SK-N-SH (cell line): ENCODE data around the gene ACTN4. TPM values are rescaled to one million over a fixed set of nuclear protein-coding genes. Genes with fewer than 3 reads are reported as not detected.
A peak's percentile ranks its signal among the peaks of the same experiment; 100 is the strongest.

ENCODE experiments used
- CTCF ChIA-PET: fragments of 300-600, 350-600 bp; formaldehyde crosslinking; extraction: SDS; loops from one replicate; lab custom pipeline; 2021; lab: Yijun Ruan, JAX
- POLR2A ChIA-PET: fragments of 350-600 bp; sonication (Branson Sonifier 250); formaldehyde crosslinking; extraction: SDS; loops from one replicate; lab custom pipeline; 2020; ENCODE audit warnings: antibody characterized with exemption, inconsistent platforms; lab: Yijun Ruan, JAX
- DNase-seq: peaks from one replicate; pipeline ENCODE4 v3.0.0; 2012
- H2AFZ ChIP-seq: fragments of 200-600 bp; sonication (generic); 2 replicates; pipeline ENCODE4 v1.8.1; 2016; ENCODE audit warnings: antibody characterized with exemption, mild to moderate bottlenecking, low read depth
- H3F3A ChIP-seq: fragments of 200-600 bp; sonication (generic); replicated peaks from 2 replicates; pipeline ENCODE3; 2016; ENCODE audit warnings: antibody characterized with exemption, mild to moderate bottlenecking; ENCODE audit not compliant: insufficient read depth
- H3K27ac ChIP-seq, 2 experiments: fragments of 200-500 bp in 1 of 2; fragments of 200-600 bp in 1 of 2; sonication (Bioruptor generic) in 1 of 2; sonication (generic), shearing (Covaris generic) in 1 of 2; 2 replicates each; pipeline versions ENCODE4 v1.5.1 to v1.6.1; 2014 to 2016; ENCODE audit warnings: low read depth in 2 of 2, inconsistent platforms in 1 of 2, low read length in 1 of 2, mild to moderate bottlenecking in 1 of 2, mixed read lengths in 1 of 2
- H3K27me3 ChIP-seq: fragments of 200-600 bp; sonication (generic), shearing (Covaris generic); 2 replicates; pipeline ENCODE4 v1.6.1; 2016; ENCODE audit warnings: mixed run types; ENCODE audit not compliant: insufficient read depth
- H3K36me3 ChIP-seq, 2 experiments: fragments of 200-500 bp in 1 of 2; fragments of 200-600 bp in 1 of 2; sonication (Bioruptor generic) in 1 of 2; sonication (generic) in 1 of 2; replicated peaks in 1 of 2; 2 replicates each; pipeline versions ENCODE3 to v1.5.1; 2014 to 2016; ENCODE audit warnings: low read length in 1 of 2, mild to moderate bottlenecking in 1 of 2; ENCODE audit not compliant: insufficient read depth in 2 of 2, control insufficient read depth in 1 of 2
- H3K4me1 ChIP-seq, 2 experiments: fragments of 200-500 bp in 1 of 2; fragments of 200-600 bp in 1 of 2; sonication (Bioruptor generic) in 1 of 2; sonication (generic), shearing (Covaris generic) in 1 of 2; 2 replicates each; pipeline versions ENCODE4 v1.5.1 to v1.6.1; 2014 to 2016; ENCODE audit warnings: low read depth in 1 of 2, low read length in 1 of 2, mixed run types in 1 of 2; ENCODE audit not compliant: insufficient read depth in 2 of 2, control insufficient read depth in 1 of 2
- H3K4me2 ChIP-seq: fragments of 200-600 bp; sonication (generic), shearing (Covaris generic); 2 replicates; pipeline ENCODE4 v1.6.1; 2017; ENCODE audit warnings: mixed run types
- H3K4me3 ChIP-seq, 2 experiments: fragments of 200-500 bp in 1 of 2; fragments of 200-600 bp in 1 of 2; sonication (Bioruptor generic) in 1 of 2; sonication (generic), shearing (Covaris generic) in 1 of 2; 2 replicates each; pipeline versions ENCODE4 v1.5.1 to v1.8.1; 2014 to 2016; ENCODE audit warnings: low read depth in 2 of 2, inconsistent platforms in 1 of 2, low read length in 1 of 2, mild to moderate bottlenecking in 1 of 2, mixed read lengths in 1 of 2, moderate library complexity in 1 of 2
- H3K79me2 ChIP-seq: fragments of 200-600 bp; sonication (generic); 2 replicates; pipeline ENCODE4 v1.8.1; 2017; ENCODE audit warnings: mild to moderate bottlenecking; ENCODE audit not compliant: insufficient read depth
- H3K9ac ChIP-seq: fragments of 200-600 bp; sonication (generic); 2 replicates; pipeline ENCODE4 v1.6.1; 2017; ENCODE audit warnings: mixed run types
- H3K9me2 ChIP-seq: fragments of 200-600 bp; sonication (generic); 2 replicates; pipeline ENCODE4 v1.6.1; 2017; ENCODE audit warnings: mixed run types
- H3K9me3 ChIP-seq: fragments of 200-600 bp; sonication (generic); 2 replicates; pipeline ENCODE4 v1.6.1; 2017; ENCODE audit warnings: mixed run types, mild to moderate bottlenecking, moderate library complexity
- H4K20me1 ChIP-seq: fragments of 200-600 bp; sonication (generic); 2 replicates; pipeline ENCODE4 v1.6.1; 2017; ENCODE audit warnings: mild to moderate bottlenecking, mixed run types; ENCODE audit not compliant: insufficient read depth
- CTCF ChIP-seq: fragments of 200-600 bp; sonication (generic); IDR thresholded peaks from 2 replicates; pipeline ENCODE4 v1.6.1; 2017; ENCODE audit warnings: antibody characterized with exemption, mild to moderate bottlenecking, moderate library complexity
- EZH2phosphoT487 ChIP-seq: fragments of 200-600 bp; sonication (generic); IDR thresholded peaks from 2 replicates; pipeline ENCODE4 v1.6.1; 2017; ENCODE audit warnings: low read depth, mixed run types, mild to moderate bottlenecking, antibody characterized with exemption, moderate library complexity, borderline replicate concordance
- FOXJ3 ChIP-seq: sonication (generic); formaldehyde crosslinking; IDR thresholded peaks from 2 replicates; pipeline ENCODE4 v1.5.1; 2020; ENCODE audit warnings: mild to moderate bottlenecking, missing genetic modification reagents
- FOXM1 ChIP-seq: IDR thresholded peaks from 2 replicates; pipeline ENCODE4 v1.4.0; 2012; ENCODE audit warnings: low read depth, mild to moderate bottlenecking
- GABPA ChIP-seq: IDR thresholded peaks from 2 replicates; pipeline ENCODE4 v1.4.0; 2012; ENCODE audit warnings: low read depth, mild to moderate bottlenecking
- GATA2 ChIP-seq: sonication (generic); formaldehyde crosslinking; IDR thresholded peaks from 2 replicates; pipeline ENCODE4 v1.5.0; 2020; ENCODE audit warnings: mild to moderate bottlenecking, missing genetic modification reagents
- MXI1 ChIP-seq: IDR thresholded peaks from 2 replicates; pipeline ENCODE4 v1.6.1; 2012; ENCODE audit warnings: mild to moderate bottlenecking, low read depth, low read length, improper control_type of control experiment
- NFIC ChIP-seq: IDR thresholded peaks from 2 replicates; pipeline ENCODE4 v1.4.0; 2012; ENCODE audit warnings: borderline replicate concordance
- RAD21 ChIP-seq: IDR thresholded peaks from 2 replicates; pipeline ENCODE4 v1.6.1; 2012; ENCODE audit warnings: mild to moderate bottlenecking, low read length
- RCOR1 ChIP-seq: fragments of 150-350 bp; IDR thresholded peaks from 2 replicates; pipeline ENCODE4 v1.6.1; 2017; ENCODE audit warnings: antibody characterized with exemption, low read length
- REST ChIP-seq: IDR thresholded peaks from 2 replicates; pipeline ENCODE4 v1.6.1; 2012; ENCODE audit warnings: mild to moderate bottlenecking, low read depth, low read length, moderate library complexity
- RFX5 ChIP-seq: IDR thresholded peaks from 2 replicates; pipeline ENCODE4 v1.6.1; 2012; ENCODE audit warnings: mild to moderate bottlenecking, improper control_type of control experiment, low read length
- SIN3A ChIP-seq: IDR thresholded peaks from 2 replicates; pipeline ENCODE4 v1.6.1; 2012; ENCODE audit warnings: low read depth, mild to moderate bottlenecking, low read length, moderate library complexity, borderline replicate concordance
- TEAD4 ChIP-seq: IDR thresholded peaks from 2 replicates; pipeline ENCODE4 v1.4.0; 2012; ENCODE audit warnings: mild to moderate bottlenecking, borderline replicate concordance; ENCODE audit not compliant: insufficient read depth
- USF1 ChIP-seq: IDR thresholded peaks from 2 replicates; pipeline ENCODE4 v1.4.0; 2012; ENCODE audit warnings: low read depth, borderline replicate concordance
- WGBS: methylation state at CpG from one replicate; pipeline ENCODE4 v1.1.6; 2017; ENCODE audit warnings: low lambda C conversion rate; 5-methylcytosine and 5-hydroxymethylcytosine counted together
- polyA plus RNA-seq, 3 experiments: library from polyadenylated mRNA; depleted of rRNA; stranded (reverse); fragments of >200 nt; gene quantifications; 2 replicates each; pipeline ENCODE4 v1.2.3, GENCODE V29; 2012
- TF ChIP-seq, protein P1 (sequence below): IDR thresholded peaks from 2 replicates; pipeline ENCODE4; 2012

ACTN4 gene
- polyA plus RNA-seq, 1 of the 3 experiments (the other 2 are of a cell fraction) = 598 TPM

DNA sequence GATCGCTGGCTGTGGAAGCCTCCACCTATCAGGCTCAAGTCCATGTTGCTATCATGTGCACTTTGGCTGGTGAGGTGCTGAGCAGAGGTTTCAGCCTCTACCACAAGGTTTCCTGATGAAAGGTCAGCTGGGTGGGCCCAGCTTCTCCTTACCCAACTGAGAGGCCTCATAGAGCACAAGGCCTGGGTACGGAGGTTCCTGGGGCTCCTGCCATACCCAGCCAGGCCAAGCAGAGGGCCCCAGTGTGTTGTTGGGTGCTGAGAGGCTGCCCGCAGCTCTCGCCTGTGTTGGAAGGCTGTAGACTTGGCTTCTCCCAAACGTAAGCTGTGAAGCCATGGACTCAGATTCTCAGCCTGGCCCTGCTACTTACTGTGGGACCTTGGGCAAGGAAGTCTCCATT is 28.2 kb downstream of the ACTN4 start:
- POLR2A ChIA-PET = no interaction called here
- CTCF ChIA-PET = interaction anchor here (1.0 to 1.4 kb wide), 2 partner anchors 9 to 17 kb away, joined by 3 read pairs; no protein-coding TSS in a partner anchor
- WGBS = 96% methylated on average over 5 of the region's 5 CpGs
- no peak for TF ChIP-seq NFIC
- no peak for TF ChIP-seq SIN3A
- TF ChIP-seq TEAD4 = no peak
- TF ChIP-seq USF1 = no peak
- TF ChIP-seq, protein P1, sequence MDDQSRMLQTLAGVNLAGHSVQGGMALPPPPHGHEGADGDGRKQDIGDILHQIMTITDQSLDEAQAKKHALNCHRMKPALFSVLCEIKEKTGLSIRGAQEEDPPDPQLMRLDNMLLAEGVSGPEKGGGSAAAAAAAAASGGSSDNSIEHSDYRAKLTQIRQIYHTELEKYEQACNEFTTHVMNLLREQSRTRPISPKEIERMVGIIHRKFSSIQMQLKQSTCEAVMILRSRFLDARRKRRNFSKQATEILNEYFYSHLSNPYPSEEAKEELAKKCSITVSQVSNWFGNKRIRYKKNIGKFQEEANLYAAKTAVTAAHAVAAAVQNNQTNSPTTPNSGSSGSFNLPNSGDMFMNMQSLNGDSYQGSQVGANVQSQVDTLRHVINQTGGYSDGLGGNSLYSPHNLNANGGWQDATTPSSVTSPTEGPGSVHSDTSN = no peak
- no peak for TF ChIP-seq CTCF
- no peak for TF ChIP-seq GABPA
- no peak for TF ChIP-seq EZH2phosphoT487
- no peak for TF ChIP-seq MXI1
- no peak for TF ChIP-seq REST
- TF ChIP-seq RAD21 = no peak
- TF ChIP-seq FOXJ3 = no peak
- TF ChIP-seq RCOR1 = no peak
- TF ChIP-seq GATA2 (CRISPR knock-in tag) = no peak
- no peak for TF ChIP-seq FOXM1
- no peak for TF ChIP-seq RFX5
- DNase-seq = no peak
- no peak overlapping the region for H3K4me3 ChIP-seq
- H3K9me3 ChIP-seq = no peaks in the 10 kb centered on the region
- H3K36me3 ChIP-seq = peaks cover 5 to 26% of the 10 kb centered on the region in 2 experiments
- H3F3A ChIP-seq = peaks cover 30% of the 10 kb centered on the region
- no peaks in the 10 kb centered on the region for H3K9me2 ChIP-seq
- peak overlapping the region; percentile 31; the same call in 1 of the 2 replicates for H3K4me2 ChIP-seq
- no peak overlapping the region for H2AFZ ChIP-seq
- H3K79me2 ChIP-seq = peaks cover 97% of the 10 kb centered on the region
- no peaks in the 10 kb centered on the region for H3K27me3 ChIP-seq
- H4K20me1 ChIP-seq = peaks cover 84% of the 10 kb centered on the region
- no peak overlapping the region for H3K9ac ChIP-seq
- H3K4me1 ChIP-seq = peaks cover 7 to 30% of the 10 kb centered on the region in 2 experiments; a peak in 3 of 4 replicates
- H3K27ac ChIP-seq = peak overlapping the region in 1 of 2 experiments; percentile 52; a peak in 3 of 4 replicates
